ENCODE data around the gene HECW1. TPM values are rescaled to one million over a fixed set of nuclear protein-coding genes. Genes with fewer than 3 reads are reported as not detected.
"Not testable (repeated sequence)": the region's sequence is repeated elsewhere in the genome, so short reads cannot be mapped to it uniquely, and the experiment has no call there.

HECW1 gene
- total RNA-seq, 1 donor from 2014 or later, result 2.6 TPM

- DNase-seq (ENCODE audit: low spot score), result no peak
These were observed 448.4 kb downstream of the HECW1 start for GRCh38 chr7:43560742-43561330.

GRCh38 chr7:43562383-43562782, 449.9 kb downstream of the HECW1 start:
- DNase-seq (ENCODE audit: low spot score), result no peak

DNA sequence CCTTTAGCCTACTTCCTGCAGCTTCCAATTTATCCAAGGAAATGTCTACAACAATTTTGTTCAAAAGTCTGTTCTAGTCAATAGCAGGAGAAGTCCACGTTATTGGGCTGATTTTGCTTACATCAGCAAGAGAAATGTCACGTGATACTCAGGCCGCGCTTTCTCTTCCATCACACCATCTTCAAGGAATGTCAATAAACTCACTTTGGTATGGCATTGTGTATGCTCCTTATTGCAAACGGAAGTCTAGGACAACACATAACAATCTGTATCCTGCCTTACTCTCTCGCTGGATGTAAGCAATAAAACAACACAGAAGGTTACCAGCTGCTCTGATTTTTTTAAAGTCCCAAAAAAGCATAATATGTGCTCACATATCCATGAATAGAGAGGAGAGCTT, 453.3 kb downstream of the HECW1 start:
- DNase-seq (ENCODE audit: low spot score), result no peak

GRCh38 chr7:43568529-43568928, 456.1 kb downstream of the HECW1 start:
- DNase-seq (ENCODE audit: low spot score), result no peak

DNA sequence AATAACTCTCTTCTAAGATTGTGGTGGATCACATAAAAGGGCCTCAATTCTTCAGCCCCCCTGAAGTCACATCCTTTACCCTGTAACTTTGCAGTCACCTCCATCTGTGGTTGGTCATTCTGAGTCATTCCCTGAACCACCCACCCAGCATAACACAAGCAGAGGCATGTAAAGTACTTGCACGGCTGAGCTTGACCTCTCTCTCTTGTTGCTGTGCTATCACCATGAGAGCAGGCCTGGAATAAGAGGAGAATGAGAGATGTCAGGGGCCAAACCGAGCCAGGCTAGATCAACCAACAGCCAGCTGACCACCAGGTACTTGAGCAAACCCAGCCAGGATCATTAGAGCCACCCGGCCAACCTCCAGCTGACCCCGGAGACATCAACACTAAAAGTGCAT, 457.0 kb downstream of the HECW1 start:
- DNase-seq (ENCODE audit: low spot score), result no peak

DNA sequence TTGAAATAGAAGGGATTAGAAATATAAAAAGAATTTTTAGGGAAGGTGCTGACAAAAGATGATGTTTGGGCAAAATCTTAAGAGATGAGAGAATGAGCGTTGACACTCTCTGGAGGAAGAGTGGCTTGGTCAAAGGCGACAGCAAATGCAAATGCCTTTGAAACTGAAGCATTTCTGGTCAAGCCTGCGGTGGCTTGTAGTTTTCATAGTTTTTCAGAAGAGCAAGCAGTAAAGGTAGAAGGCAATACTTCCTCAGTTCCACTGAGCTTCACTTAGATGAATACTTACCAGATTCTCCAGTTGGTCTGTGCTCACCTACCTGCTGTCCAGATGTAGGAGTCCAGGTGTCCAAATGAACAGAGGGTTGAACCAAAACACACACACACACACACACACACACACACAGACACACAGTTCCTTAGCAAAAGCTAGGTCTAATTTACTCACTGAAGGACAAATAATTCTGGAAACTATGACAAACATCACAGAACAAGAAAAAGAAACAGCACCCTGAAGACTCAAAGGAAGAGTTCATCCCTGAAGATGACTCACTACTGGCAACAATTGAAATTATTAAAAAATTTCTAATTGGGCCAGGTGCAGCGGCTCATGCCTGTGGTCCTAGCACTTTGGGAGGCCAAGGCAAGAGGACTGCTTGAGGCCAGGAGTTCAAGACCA, 458.4 kb downstream of the HECW1 start:
- no peak for DNase-seq (ENCODE audit: low spot score)

- DNase-seq (ENCODE audit: low spot score), result no peak
These were observed 460.1 kb downstream of the HECW1 start for GRCh38 chr7:43572516-43573049.

DNA sequence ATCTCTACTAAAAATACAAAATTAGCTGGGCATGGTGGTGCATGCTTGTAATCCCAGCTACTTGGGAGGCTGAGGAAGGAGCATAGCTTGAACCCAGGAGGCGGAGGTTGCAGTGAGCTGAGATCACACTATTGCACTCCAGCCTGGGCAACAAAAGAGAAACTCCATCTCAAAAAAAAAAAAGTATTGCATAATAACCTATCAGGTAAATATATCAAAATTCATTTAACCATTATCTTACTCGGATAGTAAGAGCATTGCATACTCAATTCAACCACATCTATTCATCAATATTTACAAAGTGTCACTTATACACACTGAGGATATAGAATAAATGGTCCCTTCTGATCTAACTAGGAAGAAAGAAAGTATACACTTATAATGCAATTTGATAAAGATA, 461.4 kb downstream of the HECW1 start:
- not testable (repeated sequence) for DNase-seq (ENCODE audit: low spot score)

GRCh38 chr7:43575506-43575905, 463.1 kb downstream of the HECW1 start:
- DNase-seq (ENCODE audit: low spot score), result no peak

- DNase-seq (ENCODE audit: low spot score), result no peak
These were observed 463.8 kb downstream of the HECW1 start for GRCh38 chr7:43576241-43576640.

- DNase-seq (ENCODE audit: low spot score), result no peak
These were observed 465.1 kb downstream of the HECW1 start for GRCh38 chr7:43577485-43577951.

DNA sequence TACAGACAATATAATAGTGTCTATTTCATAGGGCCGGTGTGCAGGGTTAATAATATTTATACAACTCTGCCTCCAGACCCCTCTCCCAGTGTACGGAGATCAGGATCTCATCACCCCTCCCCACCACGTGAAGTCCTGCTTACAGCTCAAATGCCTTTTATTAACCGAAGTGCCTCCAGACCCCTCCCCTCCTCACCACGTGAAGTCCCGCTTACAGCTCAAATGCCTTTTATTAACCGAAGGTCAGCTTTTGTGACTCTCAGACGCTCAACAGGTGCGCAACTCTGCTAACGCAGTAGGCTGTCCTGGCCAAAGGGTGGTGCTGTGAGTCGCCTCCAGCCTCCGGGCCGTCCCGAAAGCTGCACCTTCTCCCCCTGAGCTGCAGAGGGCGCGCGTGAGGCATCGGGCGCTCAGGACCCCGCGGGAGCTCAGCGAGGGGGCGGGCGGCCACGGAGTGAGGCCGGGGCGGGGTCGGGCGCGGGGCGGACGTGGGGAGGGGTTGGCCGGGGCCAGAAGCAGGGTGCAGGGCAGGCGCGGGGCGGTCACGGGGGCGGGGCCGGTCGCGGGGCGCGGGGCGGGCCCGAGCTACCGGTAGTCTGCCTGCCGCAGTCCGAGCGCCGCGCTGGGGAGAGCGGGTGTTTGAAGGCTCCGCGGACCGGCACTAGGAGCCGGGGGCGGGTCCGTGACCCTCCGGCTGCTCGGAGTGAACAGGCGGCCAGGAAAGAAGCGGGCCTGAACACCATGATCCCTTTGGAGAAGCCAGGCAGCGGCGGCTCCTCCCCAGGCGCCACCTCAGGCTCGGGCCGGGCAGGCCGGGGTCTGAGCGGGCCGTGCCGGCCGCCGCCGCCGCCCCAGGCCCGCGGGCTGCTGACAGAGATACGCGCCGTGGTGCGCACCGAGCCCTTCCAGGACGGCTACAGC, 470.3 kb downstream of the HECW1 start, which contains the start of gene STK17A:
STK17A (plus strand) TSS at position 606 of the 921 bp plus-strand sequence; CDS start at position 742, 136 bp downstream.
- DNase-seq (ENCODE audit: low spot score), result peak; percentile 98

- peak; percentile 92 for DNase-seq (ENCODE audit: low spot score)
These were observed 471.2 kb downstream of the HECW1 start for GRCh38 chr7:43583424-43584194.

DNA sequence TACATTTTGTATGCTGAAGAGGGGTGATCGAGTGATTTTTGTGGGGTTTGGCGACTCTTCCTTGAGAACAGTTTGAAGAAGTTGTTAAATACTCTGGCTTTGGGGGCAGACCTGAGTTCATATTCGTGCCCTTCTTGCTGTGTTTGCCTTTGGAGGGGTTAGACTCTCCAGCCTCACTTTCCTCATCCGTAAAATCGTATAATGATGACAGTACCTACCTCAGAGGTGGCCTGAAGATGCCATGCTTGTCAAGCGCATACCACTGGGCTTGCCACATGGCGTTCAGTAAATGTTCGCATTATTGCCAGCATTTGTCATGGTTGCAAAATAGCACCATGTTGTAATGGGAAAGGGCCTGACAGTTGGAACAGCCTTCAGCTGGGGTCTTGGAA, 471.7 kb downstream of the HECW1 start:
- no peak for DNase-seq (ENCODE audit: low spot score)

DNA sequence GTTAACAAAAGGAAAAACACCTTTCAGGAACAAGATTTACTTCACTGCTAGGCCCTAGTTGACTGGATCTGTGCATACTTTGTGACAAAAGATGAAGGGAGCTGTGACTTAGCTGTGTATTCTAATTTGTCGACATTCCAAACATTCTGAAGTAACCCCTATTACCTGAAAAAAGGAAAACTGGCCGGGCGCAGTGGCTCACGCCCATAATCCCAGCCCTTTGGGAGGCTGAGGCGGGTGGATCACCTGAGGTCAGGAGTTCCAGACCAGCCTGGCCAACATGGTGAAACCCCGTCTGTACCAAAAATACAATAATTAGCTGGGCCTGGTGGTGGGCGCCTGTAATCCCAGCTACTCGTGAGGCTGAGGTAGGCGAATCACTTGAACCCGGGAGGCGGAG, 472.3 kb downstream of the HECW1 start:
- not testable (repeated sequence) for DNase-seq (ENCODE audit: low spot score)

DNA sequence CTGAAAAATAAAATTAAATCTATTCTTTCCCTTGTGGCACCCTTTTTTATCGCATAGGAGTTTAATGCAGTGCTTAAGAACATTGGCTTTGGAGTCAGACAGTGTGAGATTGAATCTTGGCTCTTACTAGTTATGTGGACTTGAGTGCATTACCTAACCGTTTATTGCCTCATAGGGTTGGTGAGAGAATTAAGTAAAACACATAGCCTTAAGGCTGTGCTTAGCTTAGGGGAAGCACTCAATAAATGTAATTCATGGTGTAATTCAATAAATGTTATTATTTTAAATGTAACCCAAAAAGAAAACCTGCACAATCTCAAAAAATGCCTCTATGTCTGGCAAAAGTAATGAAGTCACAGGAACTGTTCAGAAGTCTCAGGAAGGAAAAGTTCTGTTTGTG, 473.1 kb downstream of the HECW1 start:
- no peak for DNase-seq (ENCODE audit: low spot score)

DNA sequence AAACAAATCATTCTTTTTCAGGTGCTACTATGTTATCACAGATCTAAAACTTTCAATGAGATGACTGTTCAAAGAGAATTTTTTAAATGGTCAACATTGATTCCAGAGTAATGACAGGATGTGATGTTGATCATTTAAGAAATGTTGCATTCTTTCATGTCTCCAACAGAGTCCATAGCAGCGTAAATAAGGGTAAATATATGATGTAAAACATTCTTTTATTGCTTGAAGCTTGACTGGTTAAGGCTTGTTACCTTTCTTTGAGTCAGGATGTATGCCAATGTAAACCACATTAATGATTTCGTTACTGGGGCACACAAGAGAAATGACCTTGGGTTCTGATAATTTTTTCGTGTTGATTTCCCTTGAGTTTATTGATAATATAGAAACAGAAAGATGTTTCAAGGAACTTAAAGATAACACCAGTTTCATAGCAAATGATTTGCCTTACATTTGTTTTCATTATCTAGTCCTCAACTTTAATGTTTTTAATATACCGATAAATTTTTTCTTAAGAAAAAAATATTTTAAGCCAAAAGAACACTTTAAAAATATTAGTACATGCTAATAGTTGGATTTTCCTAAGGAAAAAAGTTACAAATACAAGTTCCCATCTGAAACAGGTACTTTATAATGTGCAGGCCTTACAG, 473.9 kb downstream of the HECW1 start:
- no peak for DNase-seq (ENCODE audit: low spot score)

- DNase-seq (ENCODE audit: low spot score), result no peak
These were observed 476.2 kb downstream of the HECW1 start for GRCh38 chr7:43588477-43589132.

DNA sequence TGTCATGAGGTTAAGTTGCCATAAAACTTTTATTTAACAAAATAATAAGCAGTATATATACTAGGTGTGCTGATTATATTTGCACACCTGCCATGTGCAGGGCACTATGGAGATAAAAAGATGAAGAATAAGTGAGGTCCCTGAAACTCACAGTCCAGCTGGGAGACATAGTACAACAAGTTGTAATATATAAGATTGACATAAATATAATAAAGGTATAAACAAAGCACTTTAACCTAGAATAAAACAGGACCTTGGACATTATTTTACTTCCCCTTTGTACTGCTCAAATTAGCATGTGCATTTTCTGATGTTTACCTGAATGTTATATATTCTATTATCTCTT, 476.7 kb downstream of the HECW1 start:
- DNase-seq (ENCODE audit: low spot score), result no peak

- DNase-seq (ENCODE audit: low spot score), result no peak
These were observed 477.3 kb downstream of the HECW1 start for GRCh38 chr7:43589728-43590127.
